Astrocyte of the cerebellum (primary cell): ENCODE measurements around the gene ZDHHC11.
"Not testable (repeated sequence)": the region's sequence is repeated elsewhere in the genome, so short reads cannot be mapped to it uniquely, and the experiment has no call there.

Experiments used
- DNase-seq: peaks from one replicate; pipeline ENCODE4 v3.0.0-alpha.2; 2011; ENCODE audit warnings: low read depth
- H3K4me3 ChIP-seq: 2 replicates; pipeline ENCODE4 v1.5.1; 2011; ENCODE audit warnings: mild to moderate bottlenecking, low read depth, low read length, moderate library complexity
- in situ Hi-C: cut with HindIII; loops from 2 replicates; pipeline ENCODE4 v1.10.0; 2017; ENCODE audit warnings: low sequenced_read_pairs
- TF ChIP-seq, protein P1 (sequence below): IDR thresholded peaks from 2 replicates; pipeline ENCODE4 v1.5.1; 2012; ENCODE audit warnings: low read length, low read depth, moderate library complexity, mild to moderate bottlenecking; ENCODE audit errors: missing control alignments

ZDHHC11 gene

DNA sequence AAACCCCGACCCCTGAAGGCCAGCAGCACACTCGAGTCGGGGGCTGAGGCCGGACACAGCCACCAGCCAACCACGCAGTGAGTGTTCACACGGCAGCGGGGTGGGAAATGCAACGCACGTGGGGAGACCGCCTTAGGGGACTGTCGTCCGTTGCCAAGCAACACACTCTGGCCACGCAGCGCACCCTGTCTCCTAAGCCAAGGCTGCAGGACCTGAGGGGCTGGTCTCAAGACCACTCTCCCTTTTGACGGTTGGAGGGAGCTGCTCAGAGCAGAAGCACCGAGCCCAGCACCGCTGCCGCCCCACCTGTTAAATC is 34.3 kb upstream of the ZDHHC11 start:
- TF ChIP-seq, protein P1, sequence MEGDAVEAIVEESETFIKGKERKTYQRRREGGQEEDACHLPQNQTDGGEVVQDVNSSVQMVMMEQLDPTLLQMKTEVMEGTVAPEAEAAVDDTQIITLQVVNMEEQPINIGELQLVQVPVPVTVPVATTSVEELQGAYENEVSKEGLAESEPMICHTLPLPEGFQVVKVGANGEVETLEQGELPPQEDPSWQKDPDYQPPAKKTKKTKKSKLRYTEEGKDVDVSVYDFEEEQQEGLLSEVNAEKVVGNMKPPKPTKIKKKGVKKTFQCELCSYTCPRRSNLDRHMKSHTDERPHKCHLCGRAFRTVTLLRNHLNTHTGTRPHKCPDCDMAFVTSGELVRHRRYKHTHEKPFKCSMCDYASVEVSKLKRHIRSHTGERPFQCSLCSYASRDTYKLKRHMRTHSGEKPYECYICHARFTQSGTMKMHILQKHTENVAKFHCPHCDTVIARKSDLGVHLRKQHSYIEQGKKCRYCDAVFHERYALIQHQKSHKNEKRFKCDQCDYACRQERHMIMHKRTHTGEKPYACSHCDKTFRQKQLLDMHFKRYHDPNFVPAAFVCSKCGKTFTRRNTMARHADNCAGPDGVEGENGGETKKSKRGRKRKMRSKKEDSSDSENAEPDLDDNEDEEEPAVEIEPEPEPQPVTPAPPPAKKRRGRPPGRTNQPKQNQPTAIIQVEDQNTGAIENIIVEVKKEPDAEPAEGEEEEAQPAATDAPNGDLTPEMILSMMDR: no peak
- in situ Hi-C loops: no loop called here
- DNase-seq: no peak
- no peak overlapping the region for H3K4me3 ChIP-seq

DNA sequence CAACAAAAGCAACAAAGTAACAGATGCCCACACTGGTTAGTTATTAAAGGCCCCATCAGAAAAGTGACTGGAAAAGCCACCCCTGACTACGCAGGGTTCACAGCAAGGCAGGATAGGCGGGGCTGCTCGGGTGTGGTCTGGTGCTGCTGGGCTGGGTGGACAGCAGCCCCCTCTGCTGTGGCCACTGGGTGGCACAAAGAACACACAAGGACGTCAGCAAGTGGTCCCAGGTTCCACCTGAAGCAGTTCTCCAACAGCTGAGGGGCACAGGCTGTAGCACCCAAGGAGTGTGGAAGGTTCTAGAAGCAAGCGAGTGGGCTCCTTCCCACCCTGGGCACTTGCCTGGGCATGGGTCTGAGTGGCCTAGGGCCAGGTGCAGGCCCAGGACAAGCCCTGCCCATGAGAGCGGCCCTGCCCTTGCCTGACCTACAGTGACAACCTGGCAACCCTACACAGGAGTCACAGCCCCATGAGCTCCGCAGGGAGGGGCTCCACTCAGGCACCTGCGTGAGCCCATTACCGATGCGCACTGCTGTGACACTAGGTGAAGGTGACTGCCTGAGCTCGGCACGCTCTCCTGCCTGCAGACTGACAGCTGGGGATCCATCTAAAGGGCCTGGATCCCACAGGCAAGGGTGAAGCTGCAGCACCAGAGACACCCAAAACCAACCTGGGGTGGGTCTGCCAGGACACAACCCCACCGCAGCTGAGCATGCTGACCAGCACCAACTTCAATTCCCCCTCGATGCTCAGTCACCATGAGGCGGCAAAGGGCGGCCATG is 33.8 kb upstream of the ZDHHC11 start:
- no peak for DNase-seq
- H3K4me3 ChIP-seq: no peak overlapping the region
- TF ChIP-seq, protein P1: no peak
- in situ Hi-C loops: no loop called here

DNA sequence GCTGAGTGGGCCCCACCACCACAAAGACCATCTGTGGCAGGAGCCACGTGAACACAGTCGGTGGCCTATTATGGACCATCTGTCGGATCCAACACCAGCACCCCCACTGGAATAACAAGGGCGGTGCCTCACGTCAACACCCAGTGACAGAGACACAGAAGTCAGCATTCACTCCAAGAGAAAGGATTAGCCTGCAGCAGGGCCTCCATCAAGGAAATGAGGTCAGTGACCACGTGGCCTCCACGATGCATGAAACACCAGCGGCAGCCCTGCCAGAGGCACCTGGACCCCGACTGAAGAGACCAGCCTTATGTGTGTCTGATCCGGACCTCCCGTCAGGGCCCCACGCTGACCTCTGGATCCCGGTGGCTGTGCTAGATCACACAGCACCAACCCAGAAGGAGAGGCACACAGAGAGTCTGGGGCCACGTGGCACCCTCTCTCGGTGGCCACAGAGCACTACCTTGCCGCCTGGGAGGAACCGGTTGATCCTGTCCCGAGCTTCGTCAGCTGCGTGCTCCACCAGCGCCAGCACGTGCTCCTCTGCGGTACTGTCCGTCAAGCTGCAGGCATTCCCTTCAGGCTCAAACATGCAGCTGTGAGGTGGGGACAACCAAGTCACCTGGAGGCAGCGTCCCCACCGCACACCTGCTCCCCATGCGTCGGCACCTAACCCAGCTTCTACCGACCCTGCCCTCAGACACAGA is 32.8 kb upstream of the ZDHHC11 start:
- in situ Hi-C loops: no loop called here
- H3K4me3 ChIP-seq: no peak overlapping the region
- DNase-seq: no peak
- TF ChIP-seq, protein P1: no peak

DNA sequence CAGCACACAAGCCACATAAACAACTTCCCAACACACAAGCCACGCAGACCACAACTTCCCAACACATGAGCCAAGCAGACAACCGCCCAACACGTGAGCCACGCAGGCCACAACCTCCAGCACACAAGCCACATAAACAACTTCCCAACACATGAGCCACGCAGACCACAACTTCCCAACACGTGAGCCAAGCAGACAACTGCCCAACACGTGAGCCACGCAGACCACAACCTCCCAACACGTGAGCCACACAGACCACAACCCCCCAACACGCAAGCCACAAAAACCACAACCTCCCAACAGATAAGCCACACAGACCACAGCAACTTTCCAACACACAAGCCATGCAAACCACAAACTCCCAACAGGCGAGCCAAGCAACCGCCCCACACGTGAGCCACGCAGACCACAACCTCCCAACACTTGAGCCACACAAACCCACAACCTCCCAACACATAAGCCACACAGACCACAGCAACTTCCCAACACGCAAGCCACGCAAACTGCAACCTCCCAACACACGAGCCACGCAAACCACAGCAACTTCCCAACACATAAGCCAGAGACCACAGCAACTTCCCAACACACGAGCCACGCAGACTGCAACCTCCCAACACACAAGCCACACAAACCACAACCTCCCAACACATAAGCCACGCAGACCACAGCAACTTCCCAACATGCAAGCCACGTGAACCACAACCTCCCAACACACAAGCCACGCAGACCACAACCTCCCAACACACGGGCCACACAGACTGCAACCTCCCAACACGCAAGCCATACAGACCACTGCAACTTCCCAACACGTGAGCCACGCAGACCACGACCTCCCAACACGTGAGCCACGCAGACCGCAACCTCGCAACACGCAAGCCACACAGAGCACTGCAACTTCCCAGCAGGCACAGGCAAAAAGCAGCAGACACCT is 31.7 kb upstream of the ZDHHC11 start:
- TF ChIP-seq, protein P1: no peak
- no peak for DNase-seq
- in situ Hi-C loops: no loop called here
- no peak overlapping the region for H3K4me3 ChIP-seq

DNA sequence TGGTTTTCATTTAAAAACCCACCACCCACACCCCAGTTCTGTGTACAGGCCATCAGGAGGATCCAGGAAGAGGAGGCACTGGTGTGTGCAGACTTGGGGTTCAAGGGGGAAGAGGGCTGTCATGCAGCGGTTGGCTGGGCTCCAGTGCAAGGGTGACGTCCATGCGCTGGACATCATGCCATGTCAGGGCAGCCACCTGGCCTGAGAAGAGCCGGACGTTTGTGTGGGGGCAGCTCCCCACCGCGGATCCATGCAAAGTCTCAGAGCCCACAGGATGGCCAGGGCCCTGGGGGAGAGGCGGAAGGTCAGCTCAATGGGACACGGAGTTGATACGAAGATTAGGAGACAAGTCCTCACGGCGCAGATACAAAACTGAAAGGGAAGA is 30.8 kb upstream of the ZDHHC11 start:
- no peak for DNase-seq
- in situ Hi-C loops: no loop called here
- TF ChIP-seq, protein P1: no peak
- H3K4me3 ChIP-seq: no peak overlapping the region

DNA sequence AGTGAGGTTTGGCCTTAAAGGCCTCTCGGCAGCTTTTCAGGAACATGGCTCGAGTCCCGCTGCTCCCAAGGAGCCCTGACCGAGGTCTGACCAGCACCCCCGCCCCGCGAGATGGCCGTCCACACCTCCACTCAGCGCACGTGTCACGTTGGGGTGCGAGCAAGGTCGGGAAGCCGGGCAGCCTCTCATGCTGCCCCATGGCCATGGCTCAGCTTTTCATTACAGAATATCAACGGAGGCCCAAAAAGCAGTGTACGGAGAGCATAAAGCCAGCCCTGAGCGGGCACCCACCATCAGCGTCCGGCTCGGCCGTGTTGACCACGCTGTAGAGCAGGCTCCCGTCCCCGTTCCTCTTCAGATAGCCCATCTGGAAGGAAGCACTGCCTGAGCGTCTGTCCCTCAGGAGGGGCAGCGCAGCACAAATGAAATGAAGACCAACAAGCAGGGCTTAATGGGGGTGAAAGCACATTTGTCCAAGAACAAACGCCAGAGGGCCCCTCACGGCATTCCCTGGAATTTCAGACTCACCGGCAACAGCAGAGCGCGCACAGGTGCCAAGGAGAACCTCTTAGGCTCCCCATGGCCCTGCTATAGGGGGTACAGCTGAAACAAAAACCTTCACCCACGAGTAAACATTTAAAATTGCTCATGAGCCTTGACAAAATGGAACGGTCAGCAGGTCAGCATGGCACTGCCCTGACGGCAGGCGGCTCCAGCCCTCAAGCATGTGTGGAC is 30.2 kb upstream of the ZDHHC11 start:
- in situ Hi-C loops: no loop called here
- DNase-seq: no peak
- TF ChIP-seq, protein P1: no peak
- H3K4me3 ChIP-seq: no peak overlapping the region

DNA sequence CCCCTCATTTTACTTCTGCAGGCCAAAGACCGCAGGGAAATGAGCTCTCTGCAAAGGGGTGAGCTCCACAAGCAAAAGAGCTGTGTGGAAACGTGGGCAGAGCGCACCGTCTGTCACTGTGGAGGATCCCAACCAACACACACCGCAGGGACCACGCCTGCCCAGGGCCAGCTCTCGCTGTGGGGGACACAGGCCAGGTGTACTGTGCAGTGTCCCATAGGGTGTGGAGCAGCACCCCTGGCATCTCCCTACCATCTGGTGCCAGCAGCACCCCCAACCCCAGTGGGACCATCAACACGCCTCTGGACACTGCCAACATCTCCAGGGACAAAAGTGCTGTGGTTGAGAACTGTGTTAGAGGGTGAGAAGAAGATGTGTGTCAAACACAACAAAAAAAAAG is 27.9 kb upstream of the ZDHHC11 start:
- H3K4me3 ChIP-seq, DNase-seq, in situ Hi-C loops: not testable (repeated sequence)
